Astrocyte (in vitro differentiated cells and primary cell): ENCODE results near the gene TOP2A. TPM values are rescaled to one million over a fixed set of nuclear protein-coding genes. Genes with fewer than 3 reads are reported as not detected.

Experiments
- DNase-seq: peaks from one replicate; pipeline ENCODE4 v3.0.0-alpha.2; 2010; ENCODE audit warnings: low read depth
- FAIRE-seq: peaks from 2 replicates; lab custom pipeline; 2011; peaks lifted over from hg19 to GRCh38; lab: Jason Lieb, UNC
- H2AFZ ChIP-seq: 2 replicates; pipeline ENCODE4 v1.6.0; 2012; ENCODE audit warnings: low read depth, low read length, inconsistent platforms
- H3K27ac ChIP-seq: 2 replicates; pipeline ENCODE4 v1.5.1; 2011; ENCODE audit warnings: low read depth, low read length, inconsistent platforms
- H3K27me3 ChIP-seq: 2 replicates; pipeline ENCODE4 v1.6.0; 2011; ENCODE audit warnings: low read length, inconsistent platforms; ENCODE audit not compliant: insufficient read depth
- H3K36me3 ChIP-seq: 2 replicates; pipeline ENCODE4 v1.5.1; 2011; ENCODE audit warnings: low read length, inconsistent platforms; ENCODE audit not compliant: insufficient read depth
- H3K4me1 ChIP-seq: 2 replicates; pipeline ENCODE4 v1.5.1; 2011; ENCODE audit warnings: low read length, inconsistent platforms; ENCODE audit not compliant: insufficient read depth
- H3K4me2 ChIP-seq: 2 replicates; pipeline ENCODE4 v1.6.0; 2012; ENCODE audit warnings: low read length, inconsistent platforms
- H3K4me3 ChIP-seq: 2 replicates; pipeline ENCODE4 v1.5.1; 2011; ENCODE audit warnings: low read depth, mild to moderate bottlenecking, low read length, inconsistent platforms; ENCODE audit not compliant: insufficient read depth
- H3K79me2 ChIP-seq: 2 replicates; pipeline ENCODE4 v1.6.0; 2012; ENCODE audit warnings: mild to moderate bottlenecking, low read length, inconsistent platforms; ENCODE audit not compliant: insufficient read depth
- H3K9ac ChIP-seq: 2 replicates; pipeline ENCODE4 v1.6.0; 2012; ENCODE audit warnings: mild to moderate bottlenecking, low read length, inconsistent platforms
- H3K9me3 ChIP-seq: 2 replicates; pipeline ENCODE4 v1.5.1; 2012; ENCODE audit warnings: low read depth, mild to moderate bottlenecking, low read length, inconsistent platforms; ENCODE audit not compliant: insufficient read depth
- H4K20me1 ChIP-seq: 2 replicates; pipeline ENCODE4 v1.6.0; 2012; ENCODE audit warnings: low read length, inconsistent platforms; ENCODE audit not compliant: insufficient read depth
- H3K27ac Mint-ChIP-seq: one replicate; pipeline ENCODE4 v1.8.0; 2021; ENCODE audit warnings: mild to moderate bottlenecking, mixed read lengths; ENCODE audit not compliant: unreplicated experiment
- H3K27me3 Mint-ChIP-seq: one replicate; pipeline ENCODE4 v1.8.0; 2021; ENCODE audit warnings: low read depth, mixed read lengths; ENCODE audit not compliant: unreplicated experiment
- H3K36me3 Mint-ChIP-seq: one replicate; pipeline ENCODE4 v1.8.0; 2021; ENCODE audit warnings: low read depth, mixed read lengths; ENCODE audit not compliant: unreplicated experiment
- H3K4me1 Mint-ChIP-seq: one replicate; pipeline ENCODE4 v1.8.0; 2021; ENCODE audit warnings: low read depth, mixed read lengths; ENCODE audit not compliant: unreplicated experiment
- H3K4me3 Mint-ChIP-seq: one replicate; pipeline ENCODE4 v1.8.0; 2021; ENCODE audit warnings: mild to moderate bottlenecking, moderate library complexity, mixed read lengths; ENCODE audit not compliant: unreplicated experiment
- H3K9me3 Mint-ChIP-seq: one replicate; pipeline ENCODE4 v1.8.0; 2021; ENCODE audit warnings: mild to moderate bottlenecking, mixed read lengths; ENCODE audit not compliant: unreplicated experiment
- EZH2 ChIP-seq: IDR thresholded peaks from 2 replicates; pipeline ENCODE4 v1.6.1; 2012; ENCODE audit warnings: mild to moderate bottlenecking, low read length, inconsistent platforms; ENCODE audit not compliant: insufficient read depth
- total RNA-seq: library from RNA; stranded (reverse); gene quantifications from 2 replicates; pipeline ENCODE4 v1.2.1, GENCODE V29; 2021
- TF ChIP-seq, protein P1 (sequence below): IDR thresholded peaks from 2 replicates; pipeline ENCODE4 v1.5.1; 2011; ENCODE audit warnings: low read depth, mild to moderate bottlenecking, inconsistent platforms, low read length, moderate library complexity; ENCODE audit not compliant: insufficient read depth

TOP2A gene
- total RNA-seq, 1 donor from 2014 or later: 12.6 TPM

DNA sequence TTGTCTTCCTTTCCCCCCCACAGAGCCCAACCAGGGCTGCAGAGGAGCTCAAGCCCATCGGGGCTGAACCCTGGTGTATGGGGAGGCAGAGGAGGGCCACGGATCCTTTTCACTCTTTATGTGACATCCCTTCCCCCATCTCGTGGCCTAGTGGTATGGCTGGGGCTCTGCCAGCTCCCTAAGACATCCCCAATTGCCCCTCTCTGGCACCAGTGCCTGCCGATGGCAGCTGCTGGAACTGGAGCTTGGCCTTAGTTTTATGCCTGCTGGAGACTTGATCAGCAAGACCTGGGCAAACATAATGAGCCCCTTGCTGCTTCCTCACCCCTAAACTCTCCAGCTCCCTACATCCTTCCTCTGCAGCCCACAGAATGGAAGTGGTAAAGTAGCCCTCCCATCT, 8.0 kb upstream of the TOP2A start:
- Mint-ChIP-seq H3K27me3 (peaks cover 7% of the 10 kb centered on the region), H3K36me3 (peaks cover 2% of the 10 kb centered on the region), H3K27ac (no peak overlapping the region), H3K4me1 (no peaks in the 10 kb centered on the region), H3K4me3 (no peak overlapping the region), H3K9me3 (peaks cover 13% of the 10 kb centered on the region)
- no peak for DNase-seq
- no peaks in the 10 kb centered on the region for H3K9me3 ChIP-seq
- no peaks in the 10 kb centered on the region for H4K20me1 ChIP-seq
- no peaks in the 10 kb centered on the region for H3K4me1 ChIP-seq
- no peak overlapping the region for H2AFZ ChIP-seq
- H3K27me3 ChIP-seq: no peaks in the 10 kb centered on the region
- TF ChIP-seq, protein P1, sequence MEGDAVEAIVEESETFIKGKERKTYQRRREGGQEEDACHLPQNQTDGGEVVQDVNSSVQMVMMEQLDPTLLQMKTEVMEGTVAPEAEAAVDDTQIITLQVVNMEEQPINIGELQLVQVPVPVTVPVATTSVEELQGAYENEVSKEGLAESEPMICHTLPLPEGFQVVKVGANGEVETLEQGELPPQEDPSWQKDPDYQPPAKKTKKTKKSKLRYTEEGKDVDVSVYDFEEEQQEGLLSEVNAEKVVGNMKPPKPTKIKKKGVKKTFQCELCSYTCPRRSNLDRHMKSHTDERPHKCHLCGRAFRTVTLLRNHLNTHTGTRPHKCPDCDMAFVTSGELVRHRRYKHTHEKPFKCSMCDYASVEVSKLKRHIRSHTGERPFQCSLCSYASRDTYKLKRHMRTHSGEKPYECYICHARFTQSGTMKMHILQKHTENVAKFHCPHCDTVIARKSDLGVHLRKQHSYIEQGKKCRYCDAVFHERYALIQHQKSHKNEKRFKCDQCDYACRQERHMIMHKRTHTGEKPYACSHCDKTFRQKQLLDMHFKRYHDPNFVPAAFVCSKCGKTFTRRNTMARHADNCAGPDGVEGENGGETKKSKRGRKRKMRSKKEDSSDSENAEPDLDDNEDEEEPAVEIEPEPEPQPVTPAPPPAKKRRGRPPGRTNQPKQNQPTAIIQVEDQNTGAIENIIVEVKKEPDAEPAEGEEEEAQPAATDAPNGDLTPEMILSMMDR: no peak
- TF ChIP-seq EZH2: no peak
- FAIRE-seq: no peak
- no peak overlapping the region for H3K27ac ChIP-seq
- no peak overlapping the region for H3K4me3 ChIP-seq
- H3K79me2 ChIP-seq: no peaks in the 10 kb centered on the region
- H3K4me2 ChIP-seq: no peak overlapping the region
- no peak overlapping the region for H3K9ac ChIP-seq
- no peaks in the 10 kb centered on the region for H3K36me3 ChIP-seq

DNA sequence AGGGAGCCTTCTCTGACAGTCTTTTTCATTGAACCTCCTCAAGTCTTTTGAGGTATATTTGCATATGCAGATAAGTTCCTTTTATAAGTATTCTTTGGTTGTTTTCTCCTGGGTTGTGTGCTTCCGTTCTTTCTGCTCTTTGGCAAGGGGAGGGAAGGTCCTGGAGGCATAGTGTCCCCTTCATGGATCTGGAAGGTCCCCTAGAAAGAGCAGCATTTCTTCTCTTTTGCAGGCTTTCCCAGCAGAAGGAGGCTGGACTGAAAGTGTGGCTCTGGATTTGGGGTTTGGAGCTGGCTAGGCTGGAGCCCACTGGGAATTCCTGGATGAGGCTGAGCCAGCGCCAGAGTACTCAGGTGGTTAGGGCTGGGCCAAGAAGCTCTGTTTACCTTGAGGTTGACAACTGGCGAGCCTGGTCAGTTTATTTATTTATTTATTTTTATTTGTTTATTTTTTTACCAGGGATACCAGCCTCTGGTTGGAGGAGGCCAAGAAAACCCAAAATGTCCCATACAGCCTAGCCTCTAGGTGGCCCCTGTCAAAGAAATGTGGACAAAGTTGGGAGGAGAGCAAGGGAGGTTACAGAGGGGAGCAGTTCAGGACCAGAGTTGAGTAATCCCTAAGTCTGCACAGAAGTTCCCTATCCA, 5.4 kb upstream of the TOP2A start:
- Histone ChIP-seq H3K27ac (no peak overlapping the region), H3K9ac (no peak overlapping the region), H3K4me2 (no peak overlapping the region), H3K9me3 (no peaks in the 10 kb centered on the region), H2AFZ (no peak overlapping the region), H3K36me3 (no peaks in the 10 kb centered on the region), H3K4me1 (peaks cover 3% of the 10 kb centered on the region), H3K4me3 (no peak overlapping the region), H3K27me3 (no peaks in the 10 kb centered on the region), H3K79me2 (no peaks in the 10 kb centered on the region), H4K20me1 (no peaks in the 10 kb centered on the region)
- no peak for TF ChIP-seq EZH2
- TF ChIP-seq, protein P1: no peak
- no peaks in the 10 kb centered on the region for H3K4me1 Mint-ChIP-seq
- FAIRE-seq (no peak), DNase-seq (no peak)
- no peak overlapping the region for H3K27ac Mint-ChIP-seq
- H3K36me3 Mint-ChIP-seq: peaks cover 2% of the 10 kb centered on the region
- peaks cover 7% of the 10 kb centered on the region for H3K27me3 Mint-ChIP-seq
- peaks cover 5% of the 10 kb centered on the region for H3K9me3 Mint-ChIP-seq
- H3K4me3 Mint-ChIP-seq: no peak overlapping the region
